H1 (cell line): ENCODE data around the gene CHRDL1.
"Not testable (repeated sequence)": the region's sequence is repeated elsewhere in the genome, so short reads cannot be mapped to it uniquely, and the experiment has no call there.

Source experiments
- ASH2L ChIP-seq: fragments of 200-600, 300-600 bp; sonication (generic); IDR thresholded peaks from one replicate; pipeline ENCODE4 v1.7.1; 2017; ENCODE audit warnings: low read length
- CREB1 ChIP-seq: IDR thresholded peaks from 2 replicates; pipeline ENCODE4 v1.6.1; 2012; ENCODE audit warnings: inconsistent platforms
- CTCF ChIP-seq, 3 experiments: IDR thresholded peaks; 1 replicate in 2 of 3; 2 replicates in 1 of 3; pipeline versions ENCODE4 v1.5.1 to v1.6.1; 2011; ENCODE audit warnings: low read length in 3 of 3, mild to moderate bottlenecking in 3 of 3, inconsistent platforms in 2 of 3, low read depth in 1 of 3, moderate library complexity in 1 of 3; ENCODE audit not compliant: insufficient read depth in 1 of 3; ENCODE audit errors: control extremely low read depth in 1 of 3
- GABPA ChIP-seq: IDR thresholded peaks from 2 replicates; pipeline ENCODE4 v1.6.1; 2011; ENCODE audit warnings: mild to moderate bottlenecking, low read length, moderate library complexity, borderline replicate concordance; ENCODE audit not compliant: insufficient read depth
- POLR2A ChIP-seq, 2 experiments: IDR thresholded peaks; 1 replicate in 1 of 2; 2 replicates in 1 of 2; pipeline ENCODE4 v1.6.1; 2011; ENCODE audit warnings: low read depth in 2 of 2, low read length in 2 of 2, mild to moderate bottlenecking in 2 of 2; ENCODE audit errors: control extremely low read depth in 1 of 2
- POLR2AphosphoS5 ChIP-seq: IDR thresholded peaks from 2 replicates; pipeline ENCODE4 v1.6.1; 2011; ENCODE audit warnings: low read depth, low read length
- RAD21 ChIP-seq, 2 experiments: IDR thresholded peaks in 1 of 2; conservative IDR thresholded peaks in 1 of 2; 2 replicates each; pipeline ENCODE4 v1.6.1; 2011; ENCODE audit warnings: low read depth in 2 of 2, low read length in 2 of 2, improper control_type of control experiment in 1 of 2, inconsistent platforms in 1 of 2, mild to moderate bottlenecking in 1 of 2, moderate library complexity in 1 of 2
- RFX5 ChIP-seq: IDR thresholded peaks from 2 replicates; pipeline ENCODE4 v1.6.1; 2011; ENCODE audit warnings: low read depth, low read length, improper control_type of control experiment, borderline replicate concordance
- RNF2 ChIP-seq: fragments of 200-900, 300-1000 bp; sonication (generic); IDR thresholded peaks from 2 replicates; pipeline ENCODE4 v1.7.1; 2016; ENCODE audit warnings: borderline replicate concordance, low read depth, mild to moderate bottlenecking, antibody characterized with exemption, low read length; ENCODE audit not compliant: poor library complexity, severe bottlenecking; ENCODE audit errors: missing control alignments
- SIRT6 ChIP-seq: IDR thresholded peaks from one replicate; pipeline ENCODE4 v1.7.1; 2012; ENCODE audit warnings: low read length, inconsistent platforms
- TBP ChIP-seq: IDR thresholded peaks from 2 replicates; pipeline ENCODE4 v1.6.1; 2011; ENCODE audit warnings: low read depth, low read length, improper control_type of control experiment

GRCh38 chrX:110816543-110816942 lies 20.9 kb upstream of the CHRDL1 start:
- not testable (repeated sequence) for TF ChIP-seq CTCF (IDR thresholded peaks at IDR 0.05; ENCODE audit: control extremely low read depth in 1 of 3, insufficient read depth in 1 of 3, low read depth in 1 of 3, low read length in 3 of 3); CREB1; TBP; POLR2AphosphoS5; ASH2L; POLR2A (IDR thresholded peaks at IDR 0.05; ENCODE audit: control extremely low read depth in 1 of 2, low read depth in 2 of 2, low read length in 2 of 2); RNF2; RAD21 (IDR thresholded peaks at IDR 0.05 in 1 of 2, conservative IDR thresholded peaks at IDR 0.05 in 1 of 2; ENCODE audit: low read depth in 2 of 2, low read length in 2 of 2); RFX5; GABPA; SIRT6
